ENCODE measurements around the gene MAPK8.

MAPK8 gene

GRCh38 chr10:48477141-48477540 lies 170.7 kb downstream of the MAPK8 start:
- no peak for DNase-seq (ENCODE audit: low spot score)

- no peak for DNase-seq (ENCODE audit: low spot score)
Measured at GRCh38 chr10:48477616-48478015, 171.1 kb downstream of the MAPK8 start.

GRCh38 chr10:48478469-48478868 lies 172.0 kb downstream of the MAPK8 start:
- no peak for DNase-seq (ENCODE audit: low spot score)

GRCh38 chr10:48478980-48479811 lies 172.7 kb downstream of the MAPK8 start:
- DNase-seq (ENCODE audit: low spot score), result no peak

- DNase-seq (ENCODE audit: low spot score), result no peak
Measured at GRCh38 chr10:48480397-48481374, 174.2 kb downstream of the MAPK8 start.

- DNase-seq (ENCODE audit: low spot score), result no peak
Measured at GRCh38 chr10:48481385-48481784, 174.9 kb downstream of the MAPK8 start.

- no peak for DNase-seq (ENCODE audit: low spot score)
Measured at GRCh38 chr10:48482207-48482606, 175.7 kb downstream of the MAPK8 start.

- DNase-seq (ENCODE audit: low spot score), result no peak
Measured at GRCh38 chr10:48484911-48485310, 178.4 kb downstream of the MAPK8 start.

- no peak for DNase-seq (ENCODE audit: low spot score)
Measured at GRCh38 chr10:48485711-48486110, 179.2 kb downstream of the MAPK8 start.

GRCh38 chr10:48487244-48487643 lies 180.8 kb downstream of the MAPK8 start:
- no peak for DNase-seq (ENCODE audit: low spot score)
